Fibroblast of skin of abdomen (primary cell): ENCODE data around the gene DOC2A. TPM values are rescaled to one million over a fixed set of nuclear protein-coding genes. Genes with fewer than 3 reads are reported as not detected.
A peak's percentile ranks its signal among the peaks of the same experiment; 100 is the strongest.
"Not testable (repeated sequence)": the region's sequence is repeated elsewhere in the genome, so short reads cannot be mapped to it uniquely, and the experiment has no call there.

Source experiments
- DNase-seq: peaks from one replicate; pipeline ENCODE4 v3.0.0-alpha.2; 2013
- polyA plus RNA-seq, 2 experiments: library from polyadenylated mRNA; unstranded; fragments of 120-200 nt; gene quantifications; one replicate each; pipeline ENCODE4 v1.2.1, GENCODE V29; 2013; ENCODE audit not compliant: insufficient read length in 2 of 2

Gene DOC2A
- polyA plus RNA-seq (2013, experiment 1 of 2; ENCODE audit: insufficient read length), result 0.71 TPM
- 0.61 TPM for polyA plus RNA-seq (2013, experiment 2 of 2; ENCODE audit: insufficient read length)

GRCh38 chr16:30010844-30011713, at the start of gene DOC2A:
Gene DOC2A (minus strand): TSS chr16:30011027. CDS start chr16:30010222, 805 bp downstream.
- no peak for DNase-seq

DNA sequence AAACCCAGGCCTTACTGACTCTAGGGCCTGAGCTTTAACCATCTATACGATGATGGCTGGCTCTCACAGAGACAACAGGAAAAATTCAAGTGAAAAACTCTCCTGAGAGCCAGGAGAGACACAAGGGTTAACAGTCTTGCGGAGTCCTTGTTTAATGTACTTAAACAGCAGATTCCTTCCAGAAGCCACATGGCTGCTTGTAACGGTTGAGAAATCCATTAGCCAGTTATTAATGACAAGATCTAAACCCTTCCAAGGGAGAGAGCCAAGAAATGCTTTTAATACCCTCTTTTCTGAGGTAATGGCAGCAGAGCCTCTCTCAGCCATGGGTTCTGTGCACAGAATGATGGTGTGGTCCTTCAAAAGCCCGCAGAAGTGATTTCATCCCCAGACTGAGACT, 49.5 kb upstream of the DOC2A start:
- no peak for DNase-seq

DNA sequence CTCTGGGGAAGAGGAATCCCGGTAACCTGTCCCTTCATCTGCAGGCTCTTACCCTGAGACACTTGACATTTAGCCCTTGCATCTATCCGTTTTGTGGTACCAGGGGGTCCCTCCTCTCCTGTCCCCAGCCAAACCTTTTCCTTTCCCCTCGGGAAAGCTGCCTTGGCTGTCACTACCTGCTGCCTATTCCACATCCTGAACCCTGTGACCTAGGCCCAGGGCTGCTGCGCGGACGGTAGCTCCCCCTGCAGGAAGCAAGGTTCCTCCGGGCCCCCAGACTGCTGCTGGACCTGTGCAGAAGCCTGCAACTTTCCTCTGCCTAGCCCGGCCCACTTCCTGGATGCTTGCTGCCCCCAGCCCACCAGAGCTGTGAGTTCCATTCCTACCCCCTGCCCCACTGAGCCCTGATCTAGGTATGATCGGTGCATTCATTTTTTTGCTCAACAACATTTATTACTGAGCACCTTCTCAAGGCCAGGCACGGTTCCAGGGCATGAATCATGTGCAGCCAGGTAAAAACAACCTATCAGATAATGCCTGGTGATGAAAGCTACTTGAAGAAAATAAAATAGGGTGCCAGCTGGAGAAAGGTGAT, 44.2 kb upstream of the DOC2A start:
- DNase-seq, result no peak

GRCh38 chr16:30054451-30054850, 43.6 kb upstream of the DOC2A start:
- DNase-seq, result no peak

DNA sequence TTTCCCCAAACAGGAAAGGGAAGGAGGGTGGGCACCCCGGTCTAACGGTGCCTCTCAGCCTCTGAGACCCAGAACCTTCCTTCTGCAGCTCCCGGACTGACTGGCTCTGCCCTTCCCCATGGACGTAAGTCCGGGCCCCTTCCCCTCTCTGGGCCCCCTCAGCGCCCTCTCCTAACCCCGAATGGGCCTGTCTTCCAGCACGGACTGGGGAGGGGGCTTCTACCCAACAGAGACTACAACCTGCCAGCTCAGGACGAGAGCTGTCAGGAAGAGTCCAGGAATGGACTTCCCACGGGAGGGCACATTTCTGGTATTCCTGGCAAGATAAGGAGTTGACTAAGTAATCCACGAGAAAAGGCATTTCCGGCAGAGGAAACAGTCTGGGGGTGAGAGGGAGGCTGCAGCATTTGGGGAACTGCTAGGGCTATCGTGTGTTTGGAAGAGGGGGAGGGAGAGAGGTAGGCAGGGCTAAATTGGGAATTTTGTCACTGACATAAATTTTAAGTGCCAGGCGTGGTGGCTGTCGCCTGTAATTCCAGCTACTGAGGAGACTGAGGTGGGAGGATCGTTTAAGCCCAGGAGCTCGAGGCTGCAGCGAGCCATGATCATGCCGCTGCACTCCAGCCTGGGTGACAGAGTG, 42.7 kb upstream of the DOC2A start:
- peak; percentile 52 for DNase-seq

- DNase-seq, result peak; percentile 91
These were observed 42.0 kb upstream of the DOC2A start for GRCh38 chr16:30052671-30053372.

- DNase-seq, result peak; percentile 64
These were observed 40.7 kb upstream of the DOC2A start for GRCh38 chr16:30051518-30051917.

- no peak for DNase-seq
These were observed 39.0 kb upstream of the DOC2A start for GRCh38 chr16:30049871-30050270.

DNA sequence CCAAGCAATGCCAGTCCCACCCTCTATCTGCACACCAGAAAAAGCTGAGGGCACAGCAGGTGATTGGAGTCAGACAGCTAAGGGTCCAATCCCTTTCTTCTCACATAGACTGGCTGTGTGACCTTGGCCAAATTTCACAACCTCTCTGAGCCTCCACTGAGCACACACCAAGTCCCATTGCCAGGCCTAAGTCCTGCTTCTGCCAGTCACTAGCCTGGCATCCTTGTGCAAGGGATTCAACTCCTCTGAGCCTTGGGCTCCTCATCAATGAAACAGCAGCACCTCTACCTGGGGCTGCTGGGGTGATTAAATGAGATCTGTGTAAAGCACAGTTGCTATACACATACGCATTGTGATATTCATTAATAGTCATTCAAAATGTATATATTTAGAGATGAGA, 35.8 kb upstream of the DOC2A start:
- DNase-seq, result no peak

GRCh38 chr16:30046178-30046577, 35.4 kb upstream of the DOC2A start:
- DNase-seq, result no peak

DNA sequence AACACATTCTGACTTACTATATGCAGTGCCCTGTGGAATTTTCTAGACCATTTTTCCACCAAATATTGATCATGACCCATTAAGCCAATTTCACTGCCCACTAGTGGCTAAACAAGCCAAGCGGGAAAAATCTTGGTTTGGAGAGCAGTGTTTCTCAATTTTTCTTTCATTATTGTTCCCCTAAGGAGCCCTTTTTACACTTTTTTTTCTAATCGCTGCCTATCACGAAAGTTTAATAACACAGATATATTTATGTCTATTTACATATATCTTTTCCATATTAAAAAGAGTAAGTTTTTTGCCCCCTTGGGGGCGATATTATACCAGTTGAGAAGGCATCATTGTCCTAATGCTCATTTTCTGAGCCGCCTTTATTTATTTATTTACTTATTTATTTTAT, 31.0 kb upstream of the DOC2A start:
- peak; percentile 36 for DNase-seq

- DNase-seq, result not testable (repeated sequence)
These were observed 29.9 kb upstream of the DOC2A start for GRCh38 chr16:30040690-30041089.

DNA sequence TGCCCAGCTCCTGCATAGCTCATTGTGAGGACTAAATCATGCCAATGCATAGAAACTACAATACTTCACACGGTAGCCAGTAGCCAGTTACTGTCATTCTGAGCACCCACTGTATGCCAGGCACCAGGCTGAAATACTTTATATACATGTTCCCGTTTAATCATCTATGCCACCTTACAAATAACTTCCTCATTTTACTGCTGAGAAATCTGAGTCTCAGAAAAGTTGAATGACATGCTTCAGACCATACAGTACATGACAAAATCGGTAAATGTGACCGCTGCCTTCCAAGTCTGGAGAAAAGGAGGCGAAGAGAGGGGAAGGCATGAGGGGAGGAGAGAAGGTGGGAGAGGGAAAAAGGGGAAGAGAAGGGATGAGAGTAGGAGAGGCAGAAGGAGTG, 29.4 kb upstream of the DOC2A start:
- DNase-seq, result no peak

- DNase-seq, result no peak
These were observed 22.4 kb upstream of the DOC2A start for GRCh38 chr16:30033270-30033669.

GRCh38 chr16:30032083-30032819, 21.4 kb upstream of the DOC2A start:
- DNase-seq, result peak; percentile 54

GRCh38 chr16:30031477-30031918, 20.7 kb upstream of the DOC2A start:
- no peak for DNase-seq

GRCh38 chr16:30030841-30031413, 20.1 kb upstream of the DOC2A start, which contains the start of gene TLCD3B:
Gene TLCD3B (minus strand): TSS chr16:30031271. CDS start chr16:30030527, 744 bp downstream.
- DNase-seq, result no peak

- no peak for DNase-seq
These were observed 19.3 kb upstream of the DOC2A start for GRCh38 chr16:30030011-30030685.

GRCh38 chr16:30028438-30029076, 17.7 kb upstream of the DOC2A start:
- no peak for DNase-seq
